H9 (cell line): ENCODE measurements around the gene THSD4. TPM values are rescaled to one million over a fixed set of nuclear protein-coding genes. Genes with fewer than 3 reads are reported as not detected.
A peak's percentile ranks its signal among the peaks of the same experiment; 100 is the strongest.

ENCODE experiments used
- DNase-seq: peaks from one replicate; pipeline ENCODE4 v3.0.0-alpha.2; 2017
- H2AFZ ChIP-seq: one replicate; pipeline ENCODE4 v1.6.1; 2013; ENCODE audit warnings: mild to moderate bottlenecking, low read length, control low read depth, moderate library complexity
- H2AK5ac ChIP-seq: 2 replicates; pipeline ENCODE4 v1.6.1; 2013; ENCODE audit warnings: low read length, control low read depth, mixed read lengths; ENCODE audit not compliant: insufficient read length
- H2BK120ac ChIP-seq: one replicate; pipeline ENCODE4 v1.6.1; 2013; ENCODE audit warnings: low read depth, mild to moderate bottlenecking, low read length, control low read depth, inconsistent platforms; ENCODE audit not compliant: poor library complexity, severe bottlenecking
- H2BK12ac ChIP-seq: 2 replicates; pipeline ENCODE4 v1.6.1; 2013; ENCODE audit warnings: low read length, control low read depth, mixed read lengths, low read depth; ENCODE audit not compliant: insufficient read length
- H2BK15ac ChIP-seq: 2 replicates; pipeline ENCODE4 v1.6.1; 2013; ENCODE audit warnings: low read depth, low read length, control low read depth
- H2BK20ac ChIP-seq: one replicate; pipeline ENCODE4 v1.6.1; 2013; ENCODE audit warnings: low read depth, mild to moderate bottlenecking, low read length, control low read depth, inconsistent platforms; ENCODE audit not compliant: poor library complexity, severe bottlenecking
- H2BK5ac ChIP-seq: 2 replicates; pipeline ENCODE4 v1.6.1; 2013; ENCODE audit warnings: low read length, control low read depth, mixed read lengths; ENCODE audit not compliant: insufficient read length
- H3K14ac ChIP-seq: 2 replicates; pipeline ENCODE4 v1.6.1; 2013; ENCODE audit warnings: low read length, control low read depth; ENCODE audit not compliant: insufficient read depth
- H3K18ac ChIP-seq: 2 replicates; pipeline ENCODE4 v1.6.1; 2013; ENCODE audit warnings: low read depth, mild to moderate bottlenecking, mixed read lengths, low read length, control low read depth; ENCODE audit not compliant: insufficient read length
- H3K23ac ChIP-seq: 2 replicates; pipeline ENCODE4 v1.6.1; 2013; ENCODE audit warnings: low read length, control low read depth, mixed read lengths, low read depth; ENCODE audit not compliant: insufficient read length
- H3K23me2 ChIP-seq: 2 replicates; pipeline ENCODE4 v1.6.1; 2013; ENCODE audit warnings: low read depth, mild to moderate bottlenecking, mixed read lengths, low read length, control low read depth; ENCODE audit not compliant: insufficient read length, poor library complexity, severe bottlenecking
- H3K27ac ChIP-seq: 2 replicates; pipeline ENCODE4 v1.5.1; 2013; ENCODE audit warnings: low read length, control low read depth, mixed read lengths, low read depth; ENCODE audit not compliant: insufficient read length
- H3K27me3 ChIP-seq: 2 replicates; pipeline ENCODE4 v1.6.1; 2013; ENCODE audit warnings: low read length, control low read depth, inconsistent platforms; ENCODE audit not compliant: insufficient read depth
- H3K4ac ChIP-seq: 2 replicates; pipeline ENCODE4 v1.6.1; 2013; ENCODE audit warnings: low read depth, mild to moderate bottlenecking, control low read depth, inconsistent platforms, low read length, moderate library complexity
- H3K4me1 ChIP-seq: 2 replicates; pipeline ENCODE4 v1.6.1; 2013; ENCODE audit warnings: low read length, control low read depth, inconsistent platforms; ENCODE audit not compliant: insufficient read depth
- H3K4me2 ChIP-seq: 2 replicates; pipeline ENCODE4 v1.6.1; 2013; ENCODE audit warnings: low read length, control low read depth, mixed read lengths; ENCODE audit not compliant: insufficient read length, insufficient read depth
- H3K56ac ChIP-seq: 2 replicates; pipeline ENCODE4 v1.6.1; 2013; ENCODE audit warnings: low read depth, mild to moderate bottlenecking, mixed read lengths, low read length, control low read depth; ENCODE audit not compliant: insufficient read length
- H3K79me1 ChIP-seq: 2 replicates; pipeline ENCODE4 v1.6.1; 2013; ENCODE audit warnings: low read depth, mild to moderate bottlenecking, moderate library complexity, low read length, control low read depth, inconsistent platforms; ENCODE audit not compliant: insufficient read depth, poor library complexity, severe bottlenecking
- H3K79me2 ChIP-seq: 2 replicates; pipeline ENCODE4 v1.6.1; 2013; ENCODE audit warnings: low read length, control low read depth, inconsistent platforms; ENCODE audit not compliant: insufficient read depth
- H3K9ac ChIP-seq: 2 replicates; pipeline ENCODE4 v1.6.1; 2013; ENCODE audit warnings: low read length, control low read depth, mixed read lengths; ENCODE audit not compliant: insufficient read length; ENCODE audit errors: extremely low read depth
- H3K9me3 ChIP-seq: one replicate; pipeline ENCODE4 v1.6.1; 2013; ENCODE audit warnings: low read depth, low read length, inconsistent platforms; ENCODE audit not compliant: control insufficient read depth
- H3T11ph ChIP-seq: one replicate; pipeline ENCODE4 v1.6.1; 2013; ENCODE audit warnings: mild to moderate bottlenecking, low read length, control low read depth, inconsistent platforms
- H4K20me1 ChIP-seq: one replicate; pipeline ENCODE4 v1.6.1; 2013; ENCODE audit not compliant: control insufficient read depth, insufficient read length, insufficient read depth
- H4K5ac ChIP-seq: 2 replicates; pipeline ENCODE4 v1.6.1; 2013; ENCODE audit warnings: low read depth, mild to moderate bottlenecking, mixed read lengths, low read length, control low read depth; ENCODE audit not compliant: insufficient read length
- H4K8ac ChIP-seq: replicated peaks from 2 replicates; pipeline ENCODE4 v1.6.1; 2013; ENCODE audit warnings: low read length, control low read depth, mixed read lengths, low read depth; ENCODE audit not compliant: insufficient read length
- H4K91ac ChIP-seq: 2 replicates; pipeline ENCODE4 v1.6.1; 2013; ENCODE audit warnings: low read depth, mild to moderate bottlenecking, moderate library complexity, mixed read lengths, low read length, control low read depth; ENCODE audit not compliant: insufficient read length
- H3K27ac Mint-ChIP-seq, 3 experiments: 2 replicates in 2 of 3; 3 replicates in 1 of 3; pipeline ENCODE4 v1.8.0; 2020 to 2021; ENCODE audit warnings: mixed read lengths in 3 of 3, mild to moderate bottlenecking in 1 of 3, moderate library complexity in 1 of 3
- H3K27me3 Mint-ChIP-seq: 2 replicates; pipeline ENCODE4 v1.8.0; 2021; ENCODE audit warnings: low read depth, mild to moderate bottlenecking, moderate library complexity, mixed read lengths
- H3K36me3 Mint-ChIP-seq, 3 experiments: 2 replicates in 2 of 3; 3 replicates in 1 of 3; pipeline ENCODE4 v1.8.0; 2020 to 2021; ENCODE audit warnings: low read depth in 3 of 3, mixed read lengths in 3 of 3; ENCODE audit not compliant: insufficient read depth in 1 of 3
- H3K4me1 Mint-ChIP-seq, 2 experiments: 2 replicates each; pipeline ENCODE4 v1.8.0; 2020; ENCODE audit warnings: mixed read lengths in 2 of 2
- H3K4me3 Mint-ChIP-seq, 2 experiments: 2 replicates in 1 of 2; 3 replicates in 1 of 2; pipeline ENCODE4 v1.8.0; 2020 to 2021; ENCODE audit warnings: mild to moderate bottlenecking in 2 of 2, mixed read lengths in 2 of 2, moderate library complexity in 1 of 2
- H3K9me3 Mint-ChIP-seq, 2 experiments: 2 replicates in 1 of 2; 3 replicates in 1 of 2; pipeline ENCODE4 v1.8.0; 2020; ENCODE audit warnings: mild to moderate bottlenecking in 2 of 2, mixed read lengths in 2 of 2, moderate library complexity in 1 of 2
- CTCF ChIP-seq: fragments of 200-600 bp; sonication (generic); conservative IDR thresholded peaks from 3 replicates; pipeline ENCODE4 v1.8.0; 2021; ENCODE audit warnings: antibody characterized with exemption, mild to moderate bottlenecking
- WGBS: extraction: QIAGEN DNeasy Blood & Tissue Kit; methylation state at CpG from one replicate; pipeline ENCODE4 v1.1.7; 2013; ENCODE audit warnings: missing lambda C conversion rate, low lambda C conversion rate, mixed read lengths; ENCODE audit not compliant: insufficient read length; ENCODE audit errors: extremely low coverage; 5-methylcytosine and 5-hydroxymethylcytosine counted together
- total RNA-seq: library from RNA; stranded (reverse); gene quantifications from 2 replicates; pipeline ENCODE4 v1.2.1, GENCODE V29; 2021

THSD4 gene
- total RNA-seq, 1 experiment from 2014 or later: 5.5 TPM

GRCh38 chr15:71357967-71358366 is 242.7 kb downstream of the THSD4 start:
- H3K79me1 ChIP-seq: no peaks in the 10 kb centered on the region
- H3K56ac ChIP-seq: no peak overlapping the region
- no peaks in the 10 kb centered on the region for H3K79me2 ChIP-seq
- H4K5ac ChIP-seq: no peak overlapping the region
- H3K23me2 ChIP-seq: no peaks in the 10 kb centered on the region
- no peak for TF ChIP-seq CTCF
- no peak overlapping the region for H2AK5ac ChIP-seq
- H4K91ac ChIP-seq: no peak overlapping the region
- Mint-ChIP-seq H3K4me1 (peaks cover 22 to 31% of the 10 kb centered on the region in 2 experiments), H3K27me3 (no peaks in the 10 kb centered on the region), H3K27ac (peak overlapping the region in 1 of 3 experiments; percentile 83; a peak in 2 of 7 replicates), H3K4me3 (no peak overlapping the region), H3K9me3 (no peaks in the 10 kb centered on the region), H3K36me3 (no peaks in the 10 kb centered on the region; a peak in 1 of 7 replicates)
- H2BK15ac ChIP-seq: no peak overlapping the region
- no peak overlapping the region for H3K4me2 ChIP-seq
- H2BK20ac ChIP-seq: no peak overlapping the region
- no peak overlapping the region for H2BK120ac ChIP-seq
- H3K18ac ChIP-seq: no peak overlapping the region
- no peaks in the 10 kb centered on the region; the same call in 1 of the 2 replicates for H3K4me1 ChIP-seq
- H3K14ac ChIP-seq: no peak overlapping the region
- H3K23ac ChIP-seq: no peak overlapping the region
- WGBS: no CpG with 5 or more reads among the region's 4 CpGs
- H2BK12ac ChIP-seq: no peak overlapping the region
- H3K4ac ChIP-seq: no peak overlapping the region
- H2BK5ac ChIP-seq: no peak overlapping the region
- H3K9me3 ChIP-seq: no peaks in the 10 kb centered on the region
- no peak overlapping the region for H3K27ac ChIP-seq
- no peak overlapping the region for H4K8ac ChIP-seq
- no peak overlapping the region for H2AFZ ChIP-seq
- no peaks in the 10 kb centered on the region for H3K27me3 ChIP-seq
- H3K9ac ChIP-seq: no peak overlapping the region
- no peak overlapping the region for H3T11ph ChIP-seq
- H4K20me1 ChIP-seq: no peaks in the 10 kb centered on the region
- DNase-seq: no peak
